Measurements from ENCODE around the gene PACRG. TPM values are rescaled to one million over a fixed set of nuclear protein-coding genes. Genes with fewer than 3 reads are reported as not detected.

Gene PACRG
- total RNA-seq, 1 donor from 2014 or later = 10.5 TPM

DNA sequence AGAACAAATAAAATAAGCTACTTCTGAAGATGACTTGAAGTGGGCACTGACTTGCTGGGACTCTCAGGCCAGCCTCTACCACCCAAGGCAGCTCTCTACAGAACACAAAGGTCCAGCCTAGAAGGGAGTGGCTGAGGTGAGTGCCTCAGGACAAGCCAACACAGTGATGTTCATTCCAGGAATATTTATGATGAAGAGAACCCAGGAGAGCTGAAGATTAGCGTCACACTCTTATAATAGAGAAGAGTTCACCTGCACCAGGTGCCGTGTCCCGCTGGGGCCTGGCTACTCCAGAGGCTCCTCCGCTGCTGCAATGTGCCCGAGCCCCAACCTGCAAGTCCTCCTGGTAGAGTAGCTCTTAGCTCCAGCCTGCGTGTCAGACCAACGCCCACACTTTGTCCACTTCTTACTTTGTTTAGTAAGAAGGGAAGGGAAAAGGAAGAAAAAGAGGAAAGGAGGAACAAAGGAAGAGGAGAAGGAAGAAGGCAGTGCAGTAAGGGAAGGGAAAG lies 504.3 kb downstream of the PACRG start:
- Histone ChIP-seq H3K4me3 (no peak overlapping the region), H3K27me3 (ENCODE audit: low read depth) (no peaks in the 10 kb centered on the region), H3K4me1 (no peaks in the 10 kb centered on the region), H3K36me3 (no peaks in the 10 kb centered on the region), H3K27ac (replicated peaks) (no peak overlapping the region), H3K9me3 (replicated peaks) (no peaks in the 10 kb centered on the region)
- no peak for DNase-seq
- intact Hi-C loops (cut with micrococcal nuclease) = no loop called here
- TF ChIP-seq, protein P1, sequence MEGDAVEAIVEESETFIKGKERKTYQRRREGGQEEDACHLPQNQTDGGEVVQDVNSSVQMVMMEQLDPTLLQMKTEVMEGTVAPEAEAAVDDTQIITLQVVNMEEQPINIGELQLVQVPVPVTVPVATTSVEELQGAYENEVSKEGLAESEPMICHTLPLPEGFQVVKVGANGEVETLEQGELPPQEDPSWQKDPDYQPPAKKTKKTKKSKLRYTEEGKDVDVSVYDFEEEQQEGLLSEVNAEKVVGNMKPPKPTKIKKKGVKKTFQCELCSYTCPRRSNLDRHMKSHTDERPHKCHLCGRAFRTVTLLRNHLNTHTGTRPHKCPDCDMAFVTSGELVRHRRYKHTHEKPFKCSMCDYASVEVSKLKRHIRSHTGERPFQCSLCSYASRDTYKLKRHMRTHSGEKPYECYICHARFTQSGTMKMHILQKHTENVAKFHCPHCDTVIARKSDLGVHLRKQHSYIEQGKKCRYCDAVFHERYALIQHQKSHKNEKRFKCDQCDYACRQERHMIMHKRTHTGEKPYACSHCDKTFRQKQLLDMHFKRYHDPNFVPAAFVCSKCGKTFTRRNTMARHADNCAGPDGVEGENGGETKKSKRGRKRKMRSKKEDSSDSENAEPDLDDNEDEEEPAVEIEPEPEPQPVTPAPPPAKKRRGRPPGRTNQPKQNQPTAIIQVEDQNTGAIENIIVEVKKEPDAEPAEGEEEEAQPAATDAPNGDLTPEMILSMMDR (IDR thresholded peaks at IDR 0.05; ENCODE audit: borderline replicate concordance) = no peak

DNA sequence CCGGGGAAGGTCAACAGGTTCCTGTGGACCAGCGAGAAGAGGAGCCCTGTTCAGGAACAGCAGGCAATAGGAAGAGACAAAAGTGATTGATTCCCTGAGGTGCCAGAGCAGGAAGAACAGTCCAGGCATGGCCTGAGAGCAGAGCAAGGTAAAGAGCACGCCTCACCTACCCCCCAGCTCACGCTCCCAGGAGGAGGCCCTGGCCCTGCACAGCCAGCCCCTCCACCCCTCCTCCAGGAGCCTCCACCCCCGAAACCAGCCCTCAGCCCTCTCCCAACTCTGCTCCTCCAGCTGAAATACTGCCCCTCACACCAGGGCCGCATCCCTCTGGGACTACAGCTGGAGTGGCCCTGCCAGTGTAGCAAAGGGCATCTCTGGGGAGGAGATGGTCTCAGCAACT lies 504.9 kb downstream of the PACRG start:
- no peak for DNase-seq
- TF ChIP-seq, protein P1 (IDR thresholded peaks at IDR 0.05; ENCODE audit: borderline replicate concordance) = no peak
- Histone ChIP-seq H3K27ac (replicated peaks) (no peak overlapping the region), H3K9me3 (replicated peaks) (no peaks in the 10 kb centered on the region), H3K4me1 (no peaks in the 10 kb centered on the region), H3K36me3 (no peaks in the 10 kb centered on the region), H3K4me3 (no peak overlapping the region), H3K27me3 (ENCODE audit: low read depth) (no peaks in the 10 kb centered on the region)
- intact Hi-C loops (cut with micrococcal nuclease) = no loop called here

DNA sequence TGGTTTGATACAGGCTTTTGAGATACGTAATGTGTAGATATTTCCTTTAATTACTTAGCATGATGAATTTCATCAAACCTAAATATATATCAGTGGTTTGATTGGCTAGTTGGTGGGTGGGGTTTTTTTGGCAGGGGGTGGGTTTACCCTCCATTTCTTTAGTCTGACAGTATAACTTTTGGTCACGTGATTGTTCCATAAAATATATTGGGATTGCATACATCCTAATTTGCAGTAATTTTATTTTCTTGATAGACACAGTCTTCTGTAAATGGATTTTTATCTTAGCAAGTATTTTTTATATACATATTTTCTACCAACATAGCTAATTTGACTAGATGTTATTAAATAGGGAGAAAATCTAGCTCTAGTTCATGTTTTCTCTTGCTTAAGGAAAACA lies 509.3 kb downstream of the PACRG start:
- no peak overlapping the region for H3K27ac ChIP-seq (replicated peaks)
- no peaks in the 10 kb centered on the region for H3K4me1 ChIP-seq
- intact Hi-C loops (cut with micrococcal nuclease) = no loop called here
- no peak overlapping the region for H3K4me3 ChIP-seq
- no peaks in the 10 kb centered on the region for H3K27me3 ChIP-seq (ENCODE audit: low read depth)
- no peaks in the 10 kb centered on the region for H3K9me3 ChIP-seq (replicated peaks)
- DNase-seq = no peak
- no peaks in the 10 kb centered on the region for H3K36me3 ChIP-seq
- TF ChIP-seq, protein P1 (IDR thresholded peaks at IDR 0.05; ENCODE audit: borderline replicate concordance) = no peak

DNA sequence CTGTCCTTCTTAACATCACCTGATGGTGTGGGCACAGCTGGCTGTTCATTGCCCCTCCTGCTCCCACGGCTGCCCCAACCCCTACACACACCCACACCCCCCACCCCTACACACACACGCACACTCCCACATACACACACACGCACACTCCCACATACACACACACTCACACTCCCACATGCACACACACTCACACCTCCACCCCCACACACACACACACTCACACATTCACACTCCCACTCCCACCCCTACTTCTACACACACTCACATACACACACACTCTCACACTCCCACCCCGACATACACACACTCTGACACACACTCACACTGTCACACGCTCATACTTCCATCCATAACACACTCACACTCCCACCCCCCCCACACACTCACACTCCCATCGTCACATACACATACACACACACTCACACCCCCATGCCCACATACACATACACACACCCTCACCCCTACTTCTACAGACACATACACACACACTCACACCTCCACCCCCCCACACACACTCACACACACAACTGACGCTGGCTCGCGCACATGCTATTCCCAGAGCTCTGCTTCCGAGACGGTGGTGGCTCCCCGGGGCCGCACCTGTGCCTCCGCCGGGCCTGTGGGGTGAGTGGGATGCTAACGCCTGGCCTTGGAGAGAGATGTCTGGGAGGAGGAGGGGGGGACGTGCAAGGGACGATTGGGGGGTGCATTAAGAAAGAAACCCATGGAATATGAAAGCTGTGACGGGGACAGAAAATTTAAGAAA lies 512.0 kb downstream of the PACRG start:
- no peaks in the 10 kb centered on the region for H3K27me3 ChIP-seq (ENCODE audit: low read depth)
- H3K27ac ChIP-seq (replicated peaks) = no peak overlapping the region

DNA sequence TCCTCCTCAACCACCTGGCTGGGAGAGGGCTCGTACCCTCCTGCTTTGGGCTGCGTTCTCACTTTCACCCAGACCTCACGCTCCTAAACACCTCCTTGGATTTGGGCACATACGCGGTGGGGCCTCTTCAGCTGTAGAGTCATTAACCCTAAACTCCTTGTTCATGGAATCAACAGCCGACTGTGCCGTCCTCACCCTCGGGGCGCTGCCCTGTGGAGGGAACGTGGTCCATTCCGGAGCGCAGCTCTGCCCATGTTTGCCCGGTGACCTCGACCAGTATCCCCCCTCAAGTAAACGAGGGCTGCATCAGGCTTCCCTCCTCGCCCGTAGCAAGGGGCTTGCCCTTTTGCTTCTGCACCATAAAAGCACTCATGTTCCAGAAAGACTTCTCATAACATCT lies 512.8 kb downstream of the PACRG start:
- Histone ChIP-seq H3K27ac (replicated peaks) (no peak overlapping the region), H3K36me3 (no peaks in the 10 kb centered on the region), H3K9me3 (replicated peaks) (no peaks in the 10 kb centered on the region), H3K27me3 (ENCODE audit: low read depth) (no peaks in the 10 kb centered on the region), H3K4me1 (peaks cover 15% of the 10 kb centered on the region), H3K4me3 (no peak overlapping the region)
- intact Hi-C loops (cut with micrococcal nuclease) = no loop called here
- no peak for DNase-seq
- TF ChIP-seq, protein P1 (IDR thresholded peaks at IDR 0.05; ENCODE audit: borderline replicate concordance) = no peak

More for the DNA sequence above, 512.0 kb downstream of the PACRG start:
- TF ChIP-seq, protein P1 (IDR thresholded peaks at IDR 0.05; ENCODE audit: borderline replicate concordance) = no peak
- no peak overlapping the region for H3K4me3 ChIP-seq
- no peaks in the 10 kb centered on the region for H3K9me3 ChIP-seq (replicated peaks)
- intact Hi-C loops (cut with micrococcal nuclease) = no loop called here
- peaks cover 15% of the 10 kb centered on the region for H3K4me1 ChIP-seq
- H3K36me3 ChIP-seq = no peaks in the 10 kb centered on the region
- DNase-seq = no peak
